HEK293 (cell line): Measurements from ENCODE around the gene RHOF.

Experiments used
- CTCF ChIA-PET: fragments of 350-600 bp; formaldehyde crosslinking; extraction: SDS; loops from one replicate; lab custom pipeline; 2021; ENCODE audit warnings: antibody characterized with exemption; lab: Yijun Ruan, JAX
- POLR2A ChIA-PET: fragments of 300-600 bp; formaldehyde crosslinking; extraction: SDS; loops from one replicate; lab custom pipeline; 2020; ENCODE audit warnings: antibody characterized with exemption, inconsistent platforms; lab: Yijun Ruan, JAX
- H3K27ac ChIP-seq: fragments of 200-500 bp; sonication (Bioruptor generic); 2 replicates; pipeline ENCODE4 v1.5.1; 2014; ENCODE audit warnings: low read depth, low read length, control low read depth, inconsistent platforms; ENCODE audit errors: extremely low read depth
- H3K36me3 ChIP-seq, 2 experiments: fragments of 200-500 bp in 1 of 2; sonication (Bioruptor generic) in 1 of 2; 1 replicate in 1 of 2; 2 replicates in 1 of 2; pipeline ENCODE4 v1.5.1; 2014 to 2017; ENCODE audit warnings: inconsistent platforms in 2 of 2, low read length in 2 of 2; ENCODE audit not compliant: control insufficient read depth in 2 of 2, insufficient read depth in 1 of 2
- H3K4me1 ChIP-seq: fragments of 200-500 bp; sonication (Bioruptor generic); 2 replicates; pipeline ENCODE4 v1.5.1; 2014; ENCODE audit warnings: mild to moderate bottlenecking, low read length, inconsistent platforms; ENCODE audit not compliant: control insufficient read depth, insufficient read depth
- H3K4me3 ChIP-seq: 2 replicates; pipeline ENCODE4 v1.5.1; 2011; ENCODE audit warnings: low read depth, mild to moderate bottlenecking, control low read depth, low read length, moderate library complexity
- H3K9me3 ChIP-seq: fragments of 200-500 bp; sonication (Bioruptor generic); 2 replicates; pipeline ENCODE4 v1.5.1; 2014; ENCODE audit warnings: low read depth, low read length, inconsistent platforms; ENCODE audit not compliant: control insufficient read depth, insufficient read depth
- BCL11A ChIP-seq: fragments of 450-650 bp; formaldehyde crosslinking; IDR thresholded peaks from 2 replicates; pipeline ENCODE4 v1.5.1; 2016; ENCODE audit warnings: low read depth, missing biosample characterization, missing genetic modification characterization
- EGR2 ChIP-seq: fragments of 450-650 bp; formaldehyde crosslinking; IDR thresholded peaks from 2 replicates; pipeline ENCODE4 v1.5.1; 2016; ENCODE audit warnings: low read depth, missing biosample characterization, missing genetic modification characterization
- FEZF1 ChIP-seq: fragments of 450-650 bp; formaldehyde crosslinking; IDR thresholded peaks from 2 replicates; pipeline ENCODE4 v1.5.1; 2016; ENCODE audit warnings: missing biosample characterization, missing genetic modification characterization
- HOXA7 ChIP-seq: sonication (generic); formaldehyde crosslinking; IDR thresholded peaks from 2 replicates; pipeline ENCODE4 v1.8.1; 2022; ENCODE audit warnings: missing genetic modification reagents, borderline replicate concordance
- SP3 ChIP-seq: fragments of 450-650 bp; formaldehyde crosslinking; IDR thresholded peaks from 2 replicates; pipeline ENCODE4 v1.5.1; 2016; ENCODE audit warnings: missing biosample characterization, missing genetic modification characterization
- TRIM28 ChIP-seq: IDR thresholded peaks from 2 replicates; pipeline ENCODE4 v1.6.1; 2011; ENCODE audit warnings: low read length, control low read depth, borderline replicate concordance
- YY2 ChIP-seq: fragments of 450-650 bp; formaldehyde crosslinking; IDR thresholded peaks from 2 replicates; pipeline ENCODE4 v1.5.1; 2016; ENCODE audit warnings: missing biosample characterization, missing genetic modification characterization
- ZBTB21 ChIP-seq: fragments of 450-650 bp; formaldehyde crosslinking; IDR thresholded peaks from 2 replicates; pipeline ENCODE4 v1.5.1; 2017; ENCODE audit warnings: missing biosample characterization, missing genetic modification characterization
- ZFP3 ChIP-seq: fragments of 450-650 bp; formaldehyde crosslinking; IDR thresholded peaks from 2 replicates; pipeline ENCODE4 v1.5.1; 2016; ENCODE audit warnings: low read depth, missing biosample characterization, missing genetic modification characterization
- ZFP37 ChIP-seq: fragments of 450-650 bp; formaldehyde crosslinking; IDR thresholded peaks from 2 replicates; pipeline ENCODE4 v1.5.1; 2016; ENCODE audit warnings: missing biosample characterization, missing genetic modification characterization
- ZNF169 ChIP-seq: fragments of 450-650 bp; formaldehyde crosslinking; IDR thresholded peaks from 2 replicates; pipeline ENCODE4 v1.5.1; 2016; ENCODE audit warnings: missing biosample characterization, missing genetic modification characterization
- ZNF19 ChIP-seq: fragments of 450-650 bp; formaldehyde crosslinking; IDR thresholded peaks from 2 replicates; pipeline ENCODE4; 2016; ENCODE audit warnings: missing biosample characterization, missing genetic modification characterization, low read depth
- ZNF248 ChIP-seq: fragments of 450-650 bp; formaldehyde crosslinking; IDR thresholded peaks from 2 replicates; pipeline ENCODE4 v1.5.1; 2017; ENCODE audit warnings: missing biosample characterization, missing genetic modification characterization
- ZNF311 ChIP-seq: fragments of 450-650 bp; formaldehyde crosslinking; IDR thresholded peaks from 2 replicates; pipeline ENCODE4 v1.5.1; 2017; ENCODE audit warnings: missing biosample characterization, missing genetic modification characterization, borderline replicate concordance
- ZNF335 ChIP-seq: fragments of 450-650 bp; formaldehyde crosslinking; conservative IDR thresholded peaks from 2 replicates; pipeline ENCODE4 v1.5.1; 2016; ENCODE audit warnings: missing biosample characterization, missing genetic modification characterization
- ZNF501 ChIP-seq: fragments of 450-650 bp; formaldehyde crosslinking; IDR thresholded peaks from 2 replicates; pipeline ENCODE4 v1.5.1; 2016; ENCODE audit warnings: missing biosample characterization, missing genetic modification characterization
- ZNF610 ChIP-seq: fragments of 450-650 bp; formaldehyde crosslinking; IDR thresholded peaks from 2 replicates; pipeline ENCODE4 v1.5.1; 2016; ENCODE audit warnings: missing biosample characterization, missing genetic modification characterization, borderline replicate concordance
- ZNF747 ChIP-seq: fragments of 450-650 bp; formaldehyde crosslinking; IDR thresholded peaks from 2 replicates; pipeline ENCODE4 v1.5.1; 2016; ENCODE audit warnings: missing biosample characterization, missing genetic modification characterization
- TF ChIP-seq, protein P1 (sequence below): fragments of 450-650 bp; formaldehyde crosslinking; IDR thresholded peaks from 2 replicates; pipeline ENCODE4 v1.5.1; 2016; ENCODE audit warnings: missing biosample characterization, missing genetic modification characterization
- TF ChIP-seq, protein P2 (sequence below): fragments of 450-650 bp; formaldehyde crosslinking; IDR thresholded peaks from 2 replicates; pipeline ENCODE4 v1.5.1; 2016; ENCODE audit warnings: missing biosample characterization, missing genetic modification characterization
- TF ChIP-seq, protein P3 (sequence below): fragments of 450-650 bp; formaldehyde crosslinking; IDR thresholded peaks from 2 replicates; pipeline ENCODE4 v1.5.1; 2017; ENCODE audit warnings: missing biosample characterization, missing genetic modification characterization
- TF ChIP-seq, protein P4 (sequence below): fragments of 450-650 bp; formaldehyde crosslinking; IDR thresholded peaks from 2 replicates; pipeline ENCODE4 v1.5.1; 2017; ENCODE audit warnings: missing biosample characterization, mild to moderate bottlenecking, missing genetic modification characterization, moderate library complexity
- TF ChIP-seq, protein P5 (sequence below): fragments of 450-650 bp; formaldehyde crosslinking; IDR thresholded peaks from 2 replicates; pipeline ENCODE4 v1.5.1; 2016; ENCODE audit warnings: missing biosample characterization, missing genetic modification characterization

RHOF gene

DNA sequence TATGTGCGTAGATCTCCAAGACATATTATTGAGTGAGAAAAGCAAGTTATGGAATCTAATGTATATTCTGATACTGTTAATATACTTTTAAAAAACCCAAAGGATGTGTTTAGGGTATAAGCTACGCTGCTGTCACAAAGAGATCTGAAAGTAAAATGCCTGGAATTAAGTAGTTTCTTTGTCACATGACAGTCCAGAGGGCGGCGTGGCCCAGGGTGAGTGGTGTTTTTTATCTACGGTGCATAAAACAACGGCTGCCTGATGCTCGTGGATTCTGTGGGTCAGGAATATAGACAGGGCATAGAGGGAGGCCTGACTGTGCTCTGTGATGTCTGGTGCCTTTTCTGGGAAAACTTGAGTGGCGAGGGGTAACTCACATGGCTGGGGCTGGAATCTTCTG is 59.6 kb downstream of the RHOF start:
- TF ChIP-seq TRIM28 (no peak), ZFP37 (no peak)
- TF ChIP-seq, protein P1, sequence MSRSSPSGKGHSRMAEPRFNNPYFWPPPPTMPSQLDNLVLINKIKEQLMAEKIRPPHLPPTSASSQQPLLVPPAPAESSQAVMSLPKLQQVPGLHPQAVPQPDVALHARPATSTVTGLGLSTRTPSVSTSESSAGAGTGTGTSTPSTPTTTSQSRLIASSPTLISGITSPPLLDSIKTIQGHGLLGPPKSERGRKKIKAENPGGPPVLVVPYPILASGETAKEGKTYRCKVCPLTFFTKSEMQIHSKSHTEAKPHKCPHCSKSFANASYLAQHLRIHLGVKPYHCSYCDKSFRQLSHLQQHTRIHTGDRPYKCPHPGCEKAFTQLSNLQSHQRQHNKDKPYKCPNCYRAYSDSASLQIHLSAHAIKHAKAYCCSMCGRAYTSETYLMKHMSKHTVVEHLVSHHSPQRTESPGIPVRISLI (tag by site-specific recombination), result no peak
- TF ChIP-seq, all 188 proteins: peak for 0
- Histone ChIP-seq H3K36me3 (no peaks in the 10 kb centered on the region; a peak in 1 of 3 replicates), H3K27ac (no peak overlapping the region), H3K4me3 (no peak overlapping the region), H3K9me3 (no peaks in the 10 kb centered on the region), H3K4me1 (no peaks in the 10 kb centered on the region)
- POLR2A ChIA-PET, result no interaction called here
- CTCF ChIA-PET, result no interaction called here

DNA sequence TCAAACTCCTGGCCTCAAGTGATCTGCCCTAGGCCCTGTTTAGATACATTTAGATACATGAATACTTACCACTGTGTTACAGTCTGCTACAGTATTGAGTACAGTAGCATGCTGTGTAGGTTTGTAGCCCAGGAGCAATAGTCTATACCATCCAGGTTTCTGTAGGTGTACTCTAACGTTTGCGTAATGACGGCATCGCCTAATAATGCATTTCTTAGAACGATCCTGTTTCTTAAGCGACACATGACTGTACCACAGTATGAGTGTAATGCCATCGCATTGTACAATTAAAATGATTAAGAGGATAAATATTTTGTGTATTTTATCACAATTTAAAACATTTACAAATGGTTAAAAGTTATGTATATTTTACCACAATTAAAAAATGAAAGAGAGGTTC is 62.0 kb downstream of the RHOF start:
- H3K36me3 ChIP-seq, result no peaks in the 10 kb centered on the region
- H3K9me3 ChIP-seq, result no peaks in the 10 kb centered on the region
- TF ChIP-seq FEZF1 (tag by site-specific recombination), result no peak
- TF ChIP-seq, protein P2, sequence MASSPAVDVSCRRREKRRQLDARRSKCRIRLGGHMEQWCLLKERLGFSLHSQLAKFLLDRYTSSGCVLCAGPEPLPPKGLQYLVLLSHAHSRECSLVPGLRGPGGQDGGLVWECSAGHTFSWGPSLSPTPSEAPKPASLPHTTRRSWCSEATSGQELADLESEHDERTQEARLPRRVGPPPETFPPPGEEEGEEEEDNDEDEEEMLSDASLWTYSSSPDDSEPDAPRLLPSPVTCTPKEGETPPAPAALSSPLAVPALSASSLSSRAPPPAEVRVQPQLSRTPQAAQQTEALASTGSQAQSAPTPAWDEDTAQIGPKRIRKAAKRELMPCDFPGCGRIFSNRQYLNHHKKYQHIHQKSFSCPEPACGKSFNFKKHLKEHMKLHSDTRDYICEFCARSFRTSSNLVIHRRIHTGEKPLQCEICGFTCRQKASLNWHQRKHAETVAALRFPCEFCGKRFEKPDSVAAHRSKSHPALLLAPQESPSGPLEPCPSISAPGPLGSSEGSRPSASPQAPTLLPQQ (tag by site-specific recombination), result no peak
- TF ChIP-seq, protein P3, sequence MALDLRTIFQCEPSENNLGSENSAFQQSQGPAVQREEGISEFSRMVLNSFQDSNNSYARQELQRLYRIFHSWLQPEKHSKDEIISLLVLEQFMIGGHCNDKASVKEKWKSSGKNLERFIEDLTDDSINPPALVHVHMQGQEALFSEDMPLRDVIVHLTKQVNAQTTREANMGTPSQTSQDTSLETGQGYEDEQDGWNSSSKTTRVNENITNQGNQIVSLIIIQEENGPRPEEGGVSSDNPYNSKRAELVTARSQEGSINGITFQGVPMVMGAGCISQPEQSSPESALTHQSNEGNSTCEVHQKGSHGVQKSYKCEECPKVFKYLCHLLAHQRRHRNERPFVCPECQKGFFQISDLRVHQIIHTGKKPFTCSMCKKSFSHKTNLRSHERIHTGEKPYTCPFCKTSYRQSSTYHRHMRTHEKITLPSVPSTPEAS (tag by site-specific recombination), result no peak
- no peak for TF ChIP-seq ZNF169 (tag by site-specific recombination)
- no peak for TF ChIP-seq ZFP3 (tag by site-specific recombination)
- no peak for TF ChIP-seq EGR2 (tag by site-specific recombination)
- no peak for TF ChIP-seq ZNF747 (tag by site-specific recombination)
- TF ChIP-seq ZNF248 (tag by site-specific recombination), result no peak
- TF ChIP-seq YY2, result no peak
- no peak for TF ChIP-seq ZNF610 (tag by site-specific recombination)
- TF ChIP-seq HOXA7 (CRISPR knock-in tag), result no peak
- TF ChIP-seq, protein P4, sequence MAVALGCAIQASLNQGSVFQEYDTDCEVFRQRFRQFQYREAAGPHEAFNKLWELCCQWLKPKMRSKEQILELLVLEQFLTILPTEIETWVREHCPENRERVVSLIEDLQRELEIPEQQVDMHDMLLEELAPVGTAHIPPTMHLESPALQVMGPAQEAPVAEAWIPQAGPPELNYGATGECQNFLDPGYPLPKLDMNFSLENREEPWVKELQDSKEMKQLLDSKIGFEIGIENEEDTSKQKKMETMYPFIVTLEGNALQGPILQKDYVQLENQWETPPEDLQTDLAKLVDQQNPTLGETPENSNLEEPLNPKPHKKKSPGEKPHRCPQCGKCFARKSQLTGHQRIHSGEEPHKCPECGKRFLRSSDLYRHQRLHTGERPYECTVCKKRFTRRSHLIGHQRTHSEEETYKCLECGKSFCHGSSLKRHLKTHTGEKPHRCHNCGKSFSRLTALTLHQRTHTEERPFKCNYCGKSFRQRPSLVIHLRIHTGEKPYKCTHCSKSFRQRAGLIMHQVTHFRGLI, result no peak
- no peak for TF ChIP-seq SP3
- no peak overlapping the region for H3K4me3 ChIP-seq
- no peaks in the 10 kb centered on the region for H3K4me1 ChIP-seq
- H3K27ac ChIP-seq, result no peak overlapping the region
- ChIA-PET CTCF (no interaction called here), POLR2A (no interaction called here)

DNA sequence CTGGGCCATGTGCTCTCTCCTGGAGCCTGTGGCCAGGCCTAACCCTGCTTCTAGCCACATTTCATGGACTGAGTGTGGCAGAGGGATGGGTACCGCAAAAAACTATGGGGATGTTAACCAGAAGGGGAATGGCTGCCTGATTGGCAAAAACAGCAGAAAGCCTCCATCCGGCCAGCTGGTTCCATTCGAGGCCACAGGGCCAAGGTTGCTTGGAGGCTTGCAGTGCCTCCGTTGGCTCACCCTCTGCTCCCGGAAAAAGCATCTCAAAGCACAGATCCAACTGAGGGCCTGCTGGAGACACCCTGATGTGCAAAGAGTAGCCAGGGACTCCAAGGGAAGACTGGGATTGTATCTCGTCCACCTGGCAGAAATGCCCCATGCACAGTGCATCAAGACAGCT is 64.5 kb downstream of the RHOF start:
- CTCF ChIA-PET, result interaction anchor here (1.0 kb wide), 1 partner anchor 65 kb away, joined by 5 read pairs; no protein-coding TSS in a partner anchor
- TF ChIP-seq, protein P5, sequence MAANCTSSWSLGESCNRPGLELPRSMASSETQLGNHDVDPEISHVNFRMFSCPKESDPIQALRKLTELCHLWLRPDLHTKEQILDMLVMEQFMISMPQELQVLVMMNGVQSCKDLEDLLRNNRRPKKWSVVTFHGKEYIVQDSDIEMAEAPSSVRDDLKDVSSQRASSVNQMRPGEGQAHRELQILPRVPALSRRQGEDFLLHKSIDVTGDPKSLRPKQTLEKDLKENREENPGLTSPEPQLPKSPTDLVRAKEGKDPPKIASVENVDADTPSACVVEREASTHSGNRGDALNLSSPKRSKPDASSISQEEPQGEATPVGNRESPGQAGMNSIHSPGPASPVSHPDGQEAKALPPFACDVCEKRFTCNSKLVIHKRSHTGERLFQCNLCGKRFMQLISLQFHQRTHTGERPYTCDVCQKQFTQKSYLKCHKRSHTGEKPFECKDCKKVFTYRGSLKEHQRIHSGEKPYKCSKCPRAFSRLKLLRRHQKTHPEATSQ, result no peak
- TF ChIP-seq ZNF248 (tag by site-specific recombination) (no peak), ZNF335 (tag by site-specific recombination) (no peak), BCL11A (tag by site-specific recombination) (no peak), ZBTB21 (tag by site-specific recombination) (no peak), ZNF19 (tag by site-specific recombination) (no peak), ZNF311 (tag by site-specific recombination) (no peak), ZNF501 (no peak)

More for the DNA sequence above, 64.5 kb downstream of the RHOF start:
- Histone ChIP-seq H3K27ac (no peak overlapping the region), H3K9me3 (no peaks in the 10 kb centered on the region), H3K4me3 (no peak overlapping the region), H3K36me3 (no peaks in the 10 kb centered on the region; a peak in 1 of 3 replicates), H3K4me1 (no peaks in the 10 kb centered on the region)
- POLR2A ChIA-PET, result interaction anchor here (0.6 kb wide), 1 partner anchor 9 kb away, joined by 5 read pairs; no protein-coding TSS in a partner anchor
